Amniotic epithelial cell (primary cell): Measurements from ENCODE around the gene DYNLT4.
"Not testable (repeated sequence)": the region's sequence is repeated elsewhere in the genome, so short reads cannot be mapped to it uniquely, and the experiment has no call there.

Experiments
- DNase-seq: peaks from one replicate; pipeline ENCODE4 v3.0.0-alpha.2; 2010; ENCODE audit warnings: low read depth

The DYNLT4 gene

DNA sequence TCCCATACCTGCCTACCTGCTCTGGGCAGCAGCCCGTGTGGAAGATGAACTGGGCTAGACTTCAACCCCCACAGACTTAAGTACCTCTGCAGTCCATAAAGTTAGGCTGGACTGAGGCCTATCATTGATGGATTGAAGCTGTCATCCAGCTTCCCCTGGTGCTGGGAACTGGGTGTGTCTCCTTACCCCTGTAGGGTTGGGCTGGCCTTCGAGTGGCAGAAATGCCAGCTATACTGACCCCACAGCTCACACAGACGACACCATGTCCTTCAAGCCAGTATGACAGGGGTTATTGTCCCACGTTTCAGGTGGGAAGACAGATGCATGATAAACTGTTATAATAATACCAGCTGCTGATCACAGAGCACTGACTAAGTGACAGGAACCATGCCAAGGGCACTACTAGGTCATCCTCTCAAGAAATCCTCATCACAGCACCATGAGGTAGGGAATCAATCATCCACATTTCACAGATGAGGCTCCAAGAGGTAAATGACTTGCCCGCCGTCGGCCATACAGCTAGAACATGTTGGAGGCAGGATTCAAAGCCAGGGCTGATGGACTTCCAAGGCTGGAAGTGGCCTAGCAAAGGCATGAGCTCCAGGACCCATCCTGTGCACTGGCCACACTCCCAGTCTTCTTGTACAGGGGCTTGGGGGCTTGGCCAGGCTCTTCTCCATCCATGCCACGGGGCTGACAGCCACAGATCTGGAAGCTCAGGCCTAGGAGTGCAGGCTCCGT is 18.9 kb downstream of the DYNLT4 start, which contains the start of gene BEST4:
TSS of gene BEST4 (minus strand) at position 51 of the 741 bp plus-strand sequence. CDS start 465 bp downstream, outside the sequence.
- no peak for DNase-seq

DNA sequence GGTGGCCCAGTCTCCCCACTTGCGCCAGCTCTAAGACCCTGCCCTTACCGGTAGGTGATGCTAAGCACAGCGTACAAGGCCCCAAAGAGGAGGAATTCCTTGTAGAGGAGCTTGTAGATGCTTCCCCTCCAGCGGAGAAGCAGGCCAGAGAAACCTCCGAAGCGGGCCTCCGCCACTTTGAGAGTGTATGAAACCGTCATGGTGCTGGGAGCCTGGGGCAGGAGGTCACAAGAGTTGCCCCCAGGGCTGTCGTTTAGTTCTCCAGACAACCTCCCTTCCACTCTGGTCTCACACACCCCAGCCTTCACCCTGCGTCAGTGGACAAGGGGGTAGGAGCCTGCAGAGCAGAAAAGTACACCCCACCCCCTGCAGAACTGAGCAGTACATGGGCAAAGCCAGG is 19.6 kb downstream of the DYNLT4 start:
- no peak for DNase-seq

DNA sequence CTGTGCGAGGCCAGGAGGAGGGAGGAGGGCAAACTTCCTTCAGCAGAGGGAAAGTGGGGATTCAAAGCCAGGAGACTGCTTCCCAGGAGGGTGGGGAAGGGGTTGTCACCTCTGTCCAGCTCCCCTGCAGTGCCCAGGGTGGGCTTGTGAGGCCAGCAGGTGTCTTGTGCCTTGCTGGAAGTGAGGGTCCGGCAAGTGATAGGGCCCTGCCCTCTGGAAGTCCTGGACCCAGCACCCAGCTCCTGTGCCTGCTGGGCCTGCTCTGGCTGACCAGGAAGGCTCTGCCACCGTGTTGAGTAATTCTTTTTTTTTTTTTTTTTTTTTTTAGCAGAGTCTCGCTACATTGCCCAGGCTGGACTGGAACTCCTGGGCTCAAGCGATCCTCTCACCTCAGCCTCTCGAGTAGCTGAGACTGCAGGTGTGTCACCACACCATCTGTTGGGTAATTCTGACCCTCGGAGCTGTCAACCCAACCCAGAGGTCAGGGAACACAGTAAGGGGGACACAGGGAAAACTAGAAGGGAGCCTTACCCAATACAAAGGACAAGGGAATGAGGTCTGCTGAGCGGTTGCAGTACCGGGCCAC is 20.2 kb downstream of the DYNLT4 start:
- DNase-seq: no peak

GRCh38 chr1:44786138-44786840 is 20.9 kb downstream of the DYNLT4 start:
- DNase-seq: peak; percentile 43

- DNase-seq: no peak
Observed at GRCh38 chr1:44785501-44786137, 21.5 kb downstream of the DYNLT4 start.

DNA sequence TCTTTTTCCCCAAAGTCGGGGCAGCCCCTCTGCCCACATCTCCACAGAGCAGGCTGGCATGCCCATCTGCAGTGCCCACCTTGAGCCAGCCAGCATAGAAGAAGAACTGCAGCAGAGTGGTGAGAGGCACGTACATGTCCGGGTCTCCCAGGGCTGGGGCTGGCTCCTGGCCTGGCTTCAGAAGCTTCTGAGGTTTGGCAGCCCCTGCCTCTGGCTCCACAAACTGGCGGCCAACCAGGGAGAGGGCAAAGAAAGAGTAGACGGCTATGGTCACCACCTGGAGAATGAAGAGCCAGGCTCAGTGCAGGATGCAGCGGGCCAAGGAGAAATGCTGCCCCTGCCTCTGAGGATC is 22.1 kb downstream of the DYNLT4 start:
- DNase-seq: no peak

GRCh38 chr1:44784094-44785028 is 22.8 kb downstream of the DYNLT4 start:
- DNase-seq: no peak

- DNase-seq: no peak
Observed at GRCh38 chr1:44783697-44784093, 23.5 kb downstream of the DYNLT4 start.

GRCh38 chr1:44780583-44781121 is 26.5 kb downstream of the DYNLT4 start:
- no peak for DNase-seq

GRCh38 chr1:44778705-44779576 is 28.2 kb downstream of the DYNLT4 start:
- no peak for DNase-seq

DNA sequence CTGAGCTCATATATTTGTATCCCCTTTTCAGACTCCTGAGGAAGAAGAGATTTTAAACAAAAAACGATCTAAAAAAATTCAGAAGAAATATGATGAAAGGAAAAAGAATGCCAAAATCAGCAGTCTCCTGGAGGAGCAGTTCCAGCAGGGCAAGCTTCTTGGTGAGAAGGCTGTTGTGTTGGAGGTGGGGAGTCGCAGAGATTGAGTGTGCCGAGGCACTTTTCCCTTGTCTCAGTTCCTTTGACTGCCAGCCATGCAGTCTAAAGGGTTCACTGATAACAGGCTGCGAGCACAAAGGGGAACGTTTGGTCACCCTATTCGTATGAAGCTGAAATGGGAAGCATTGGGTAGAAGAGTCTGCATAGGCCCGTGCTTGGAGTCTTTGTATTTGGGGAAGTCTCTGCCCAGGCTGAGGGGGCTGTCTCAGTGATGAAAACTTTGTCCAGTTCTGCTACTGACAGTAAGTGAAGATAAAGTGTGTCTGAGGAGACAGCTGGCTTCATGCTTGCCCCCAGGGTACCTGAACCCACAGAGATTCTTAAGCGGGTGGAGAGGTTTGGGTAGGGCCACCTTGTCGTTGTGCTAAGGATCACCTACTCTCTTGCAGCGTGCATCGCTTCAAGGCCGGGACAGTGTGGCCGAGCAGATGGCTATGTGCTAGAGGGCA is 29.0 kb downstream of the DYNLT4 start:
- DNase-seq: no peak

- DNase-seq: no peak
Observed at GRCh38 chr1:44777547-44777946, 29.6 kb downstream of the DYNLT4 start.

- DNase-seq: no peak
Observed at GRCh38 chr1:44776730-44777068, 30.5 kb downstream of the DYNLT4 start.

DNA sequence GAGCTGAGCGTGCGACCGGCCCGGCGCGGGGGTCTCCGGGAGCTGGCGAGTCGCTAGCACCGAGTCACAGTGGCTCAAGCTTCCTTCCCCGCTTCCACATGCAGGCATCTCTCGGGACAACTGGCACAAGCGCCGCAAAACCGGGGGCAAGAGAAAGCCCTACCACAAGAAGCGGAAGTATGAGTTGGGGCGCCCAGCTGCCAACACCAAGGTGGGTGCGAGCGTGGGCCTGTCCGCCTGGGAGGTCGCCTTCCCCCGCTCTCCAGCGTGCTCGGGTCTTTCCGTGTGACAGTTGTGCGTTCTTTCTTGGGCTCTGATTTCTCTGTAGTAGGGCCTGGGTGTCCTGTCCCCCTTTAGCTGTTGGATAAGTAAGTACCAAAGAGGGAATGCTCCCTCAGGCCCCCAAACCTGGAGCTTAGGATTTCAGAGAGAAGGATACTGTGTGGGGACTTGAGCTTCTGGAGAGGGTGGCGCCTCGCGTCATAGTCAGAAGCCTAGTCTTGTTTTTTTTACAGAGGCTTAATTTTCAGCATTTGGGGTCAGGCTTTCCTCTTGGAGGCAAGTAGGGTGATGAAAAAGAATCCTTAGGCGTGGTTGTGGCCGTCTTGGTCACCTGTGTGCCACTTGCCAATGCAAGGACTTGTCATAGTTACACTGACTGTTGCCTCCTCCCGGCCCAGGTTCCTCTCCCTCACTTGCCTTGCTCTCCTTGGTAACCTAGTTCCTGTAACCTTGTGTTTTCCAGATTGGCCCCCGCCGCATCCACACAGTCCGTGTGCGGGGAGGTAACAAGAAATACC is 31.0 kb downstream of the DYNLT4 start:
- no peak for DNase-seq

- DNase-seq: peak; percentile 91
Observed at GRCh38 chr1:44775078-44775929, 31.8 kb downstream of the DYNLT4 start, which contains the start of gene RPS8. Gene RPS8, plus strand, starts transcription at chr1:44775540. Its CDS starts 57 bp downstream, at chr1:44775597.

DNA sequence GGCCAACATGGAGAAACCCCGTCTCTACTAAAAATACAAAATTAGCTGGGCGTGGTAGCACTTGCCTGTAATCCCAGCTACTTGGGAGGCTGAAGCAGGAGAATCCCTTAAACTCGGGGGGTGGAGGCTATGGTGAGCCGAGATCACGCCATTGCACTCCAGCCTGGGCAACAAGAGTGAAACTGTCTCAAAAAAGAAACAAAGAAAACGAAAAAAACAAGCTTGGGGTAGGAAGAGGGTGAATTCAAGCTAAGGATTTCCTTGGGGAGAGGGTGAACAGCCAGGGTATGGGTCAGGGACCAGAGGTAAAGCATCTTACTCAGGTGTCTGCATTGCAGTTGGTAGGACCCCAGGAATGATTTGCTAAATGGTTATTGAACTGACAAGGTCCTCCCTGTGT is 40.7 kb downstream of the DYNLT4 start:
- DNase-seq: not testable (repeated sequence)

- DNase-seq: no peak
Observed at GRCh38 chr1:44760876-44761275, 46.3 kb downstream of the DYNLT4 start.

- no peak for DNase-seq
Observed at GRCh38 chr1:44759077-44759476, 48.1 kb downstream of the DYNLT4 start.
